AG04449 (cell line): ENCODE measurements around the gene SNTB2.

ENCODE experiments used
- CTCF ChIA-PET: fragments of 350-600 bp; formaldehyde crosslinking; extraction: SDS; loops from one replicate; lab custom pipeline; 2021; ENCODE audit warnings: antibody characterized with exemption; lab: Yijun Ruan, JAX
- POLR2A ChIA-PET: fragments of 400-600, 350-600 bp; formaldehyde crosslinking; extraction: SDS; loops from one replicate; lab custom pipeline; 2020; ENCODE audit warnings: antibody characterized with exemption, inconsistent platforms; lab: Yijun Ruan, JAX
- DNase-seq: peaks from one replicate; pipeline ENCODE4 v3.0.0-alpha.2; 2010; ENCODE audit warnings: low read depth, low spot score
- H3K4me3 ChIP-seq: 2 replicates; pipeline ENCODE4 v1.5.1; 2011; ENCODE audit warnings: low read depth, mild to moderate bottlenecking, control low read depth, low read length
- CTCF ChIP-seq: IDR thresholded peaks from one replicate; pipeline ENCODE4 v1.5.1; 2011; ENCODE audit warnings: mild to moderate bottlenecking, moderate library complexity, low read length, control low read depth, inconsistent platforms; ENCODE audit not compliant: insufficient read depth; ENCODE audit errors: missing control alignments

The SNTB2 gene

GRCh38 chr16:69350536-69351133 is 163.7 kb downstream of the SNTB2 start:
- TF ChIP-seq CTCF: no peak
- no peak overlapping the region for H3K4me3 ChIP-seq
- ChIA-PET POLR2A (no interaction called here), CTCF (interaction anchor here (1.4 to 1.9 kb wide), 2 partner anchors 9 to 10 kb away, joined by 3 to 6 read pairs; no protein-coding TSS in a partner anchor)
- DNase-seq: no peak

GRCh38 chr16:69351309-69352027 is 164.5 kb downstream of the SNTB2 start, which contains the start of gene TMED6:
Gene TMED6 (minus strand): TSS chr16:69351786. CDS start chr16:69351753, 33 bp downstream.
- no peak for DNase-seq
- H3K4me3 ChIP-seq: no peak within 1 kb of the TSS
- CTCF ChIA-PET: interaction anchor here (1.9 kb wide), 1 partner anchor 10 kb away, joined by 6 read pairs; no protein-coding TSS in a partner anchor
- POLR2A ChIA-PET: no interaction called here
- no peak for TF ChIP-seq CTCF
